Mesodermal cell (in vitro differentiated cells): ENCODE data around the gene MROH7. TPM values are rescaled to one million over a fixed set of nuclear protein-coding genes. Genes with fewer than 3 reads are reported as not detected.

ENCODE experiments used
- H3K27ac ChIP-seq: 2 replicates; pipeline ENCODE4 v1.7.0; 2013; ENCODE audit warnings: mild to moderate bottlenecking, low read depth, low read length, moderate library complexity; ENCODE audit not compliant: severe bottlenecking
- H3K36me3 ChIP-seq: 2 replicates; pipeline ENCODE4 v1.7.1; 2013; ENCODE audit warnings: mild to moderate bottlenecking, low read length, moderate library complexity; ENCODE audit not compliant: control insufficient read depth, insufficient read depth
- H3K4me1 ChIP-seq: one replicate; pipeline ENCODE4 v1.7.1; 2013; ENCODE audit warnings: mild to moderate bottlenecking, low read length; ENCODE audit not compliant: insufficient read depth, control insufficient read depth, poor library complexity, severe bottlenecking
- H3K4me3 ChIP-seq: 2 replicates; pipeline ENCODE4 v1.7.0; 2013; ENCODE audit warnings: low read length, control low read depth, mild to moderate bottlenecking; ENCODE audit not compliant: insufficient read depth, poor library complexity, severe bottlenecking; ENCODE audit errors: extremely low read depth
- H3K9me3 ChIP-seq: 2 replicates; pipeline ENCODE4 v1.7.1; 2013; ENCODE audit warnings: mild to moderate bottlenecking, low read length, moderate library complexity; ENCODE audit not compliant: control insufficient read depth
- WGBS, 2 experiments: methylation state at CpG; one replicate each; pipeline ENCODE4 v1.1.5; 2013; ENCODE audit warnings: missing lambda C conversion rate in 2 of 2; ENCODE audit not compliant: insufficient coverage in 2 of 2; 5-methylcytosine and 5-hydroxymethylcytosine counted together
- polyA plus RNA-seq, 2 experiments: library from polyadenylated mRNA; stranded (reverse); fragments of 50-300 nt; gene quantifications; one replicate each; pipeline ENCODE4 v1.2.3, GENCODE V29; 2013

Gene MROH7
- 0.44 TPM for polyA plus RNA-seq (2013, experiment 1 of 2)
- not detected for polyA plus RNA-seq (2013, experiment 2 of 2)

DNA sequence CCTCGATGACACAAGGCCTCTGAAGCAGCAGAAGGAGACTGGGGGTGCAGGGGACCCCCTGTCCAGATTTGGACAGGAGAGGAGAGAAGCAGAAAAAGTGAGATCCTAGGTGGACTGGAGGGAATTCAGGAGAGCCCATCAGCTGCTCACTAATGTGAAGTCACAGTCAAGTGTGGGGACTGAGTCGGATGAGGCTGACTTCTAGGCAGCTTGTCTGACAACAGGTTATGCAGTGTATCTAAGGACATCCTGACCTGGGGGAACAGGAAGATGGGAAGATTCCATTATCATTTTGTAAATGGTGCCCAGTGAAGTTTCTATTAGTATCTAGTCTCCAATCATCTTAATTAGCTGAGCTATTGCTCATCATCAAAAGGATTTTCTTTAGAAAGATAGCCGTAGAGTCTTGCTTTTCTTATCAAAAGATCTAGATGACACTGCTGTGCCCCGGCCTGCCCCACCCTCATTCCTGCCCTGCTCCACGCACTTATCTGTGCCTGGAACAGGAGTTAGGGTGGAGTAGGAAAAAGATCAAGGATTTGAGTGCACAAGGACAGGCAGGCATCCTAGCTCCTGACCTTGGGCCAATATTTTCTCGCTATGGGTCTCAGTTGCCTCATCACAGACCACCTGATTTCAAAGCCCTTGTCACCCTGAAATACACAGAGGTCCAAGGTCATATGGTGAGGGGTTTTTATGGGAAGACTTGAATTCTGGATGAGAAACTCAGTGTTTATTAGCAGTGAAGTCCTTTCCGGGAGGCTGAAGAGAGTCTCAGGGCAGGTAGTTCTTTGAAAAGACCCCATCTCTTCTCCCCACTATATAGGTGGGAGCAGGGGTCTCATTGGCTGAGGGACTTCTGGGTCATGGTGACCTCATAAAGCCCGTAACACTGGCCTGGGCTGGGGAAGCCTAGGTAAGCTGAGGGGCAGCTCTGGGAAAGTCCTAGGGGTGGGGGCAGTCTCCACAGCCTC is at the start of gene MROH7:
TSS of gene MROH7 (plus strand) at position 924 of the 974 bp plus-strand sequence. CDS start 11,141 bp downstream, outside the sequence.
- 91 to 92% methylated on average over 2 to 5 of the region's 8 CpGs for WGBS, 2 experiments

GRCh38 chr1:54593571-54594160 is 47.9 kb upstream of the MROH7 start:
- Histone ChIP-seq H3K4me3 (no peak overlapping the region), H3K36me3 (peaks cover 3% of the 10 kb centered on the region), H3K4me1 (no peaks in the 10 kb centered on the region), H3K27ac (no peak overlapping the region), H3K9me3 (no peaks in the 10 kb centered on the region)
- WGBS, 2 experiments: 76 to 90% methylated on average over 4 to 6 of the region's 10 CpGs

More for the DNA sequence above, at the start of gene MROH7:
- no peak within 1 kb of the TSS for H3K27ac ChIP-seq
- H3K9me3 ChIP-seq: peaks cover 15% of the 10 kb centered on the region
- H3K4me3 ChIP-seq: no peak within 1 kb of the TSS
- no peaks in the 10 kb centered on the region for H3K4me1 ChIP-seq
- H3K36me3 ChIP-seq: no peaks in the 10 kb centered on the region

DNA sequence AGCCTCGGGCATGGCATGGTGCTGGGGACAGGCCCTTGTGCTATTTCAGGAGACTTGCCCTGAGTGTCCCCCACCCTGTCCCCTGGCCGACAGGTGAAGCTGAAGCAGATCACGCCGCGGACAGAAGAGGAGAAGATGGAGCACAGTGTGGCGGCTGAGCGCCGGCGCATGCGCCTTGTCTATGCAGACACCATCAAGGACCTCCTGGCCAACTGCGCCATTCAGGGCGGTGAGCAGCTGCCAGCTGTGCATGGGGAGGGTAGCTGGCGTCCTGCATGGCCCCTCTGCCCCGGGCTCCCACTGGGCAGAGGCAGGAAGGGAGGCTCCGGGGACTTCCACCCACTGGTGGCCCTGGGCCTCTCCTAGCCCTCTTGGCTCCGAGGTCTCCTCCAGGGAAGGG is 47.1 kb upstream of the MROH7 start:
- WGBS, 2 experiments: 95 to 96% methylated on average over 10 to 16 of the region's 16 CpGs
- Histone ChIP-seq H3K4me3 (no peak overlapping the region), H3K27ac (no peak overlapping the region), H3K4me1 (no peaks in the 10 kb centered on the region), H3K9me3 (no peaks in the 10 kb centered on the region), H3K36me3 (peaks cover 3% of the 10 kb centered on the region)

GRCh38 chr1:54595956-54596498 is 45.6 kb upstream of the MROH7 start:
- peaks cover 3% of the 10 kb centered on the region for H3K36me3 ChIP-seq
- WGBS, 2 experiments: 96 to 100% methylated on average over 3 of the region's 3 CpGs
- H3K4me1 ChIP-seq: no peaks in the 10 kb centered on the region
- no peak overlapping the region for H3K4me3 ChIP-seq
- H3K9me3 ChIP-seq: no peaks in the 10 kb centered on the region
- H3K27ac ChIP-seq: no peak overlapping the region

DNA sequence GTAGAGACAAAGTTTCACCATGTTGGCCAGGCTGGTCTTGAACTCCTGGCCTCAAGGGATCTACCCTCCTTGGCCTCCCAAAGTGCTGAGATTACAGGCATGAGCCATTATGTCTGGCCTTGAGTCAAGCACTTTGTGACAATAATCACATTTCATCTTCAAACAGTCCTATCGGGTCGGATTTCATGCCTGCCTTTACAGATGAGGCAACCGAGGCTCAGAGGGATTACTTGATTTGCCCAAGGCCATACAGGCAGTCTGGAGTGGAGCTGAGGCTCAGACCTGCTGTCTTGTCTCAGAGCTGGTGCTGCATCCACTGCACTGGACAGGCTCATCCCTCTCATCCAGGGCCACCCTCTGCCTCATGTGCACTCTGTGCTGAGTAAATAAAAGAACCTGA is 44.8 kb upstream of the MROH7 start:
- H3K4me3 ChIP-seq: no peak overlapping the region
- H3K4me1 ChIP-seq: no peaks in the 10 kb centered on the region
- H3K36me3 ChIP-seq: peaks cover 3% of the 10 kb centered on the region
- H3K9me3 ChIP-seq: no peaks in the 10 kb centered on the region
- H3K27ac ChIP-seq: no peak overlapping the region
- WGBS, 2 experiments: 89 to 100% methylated on average over 3 of the region's 3 CpGs

DNA sequence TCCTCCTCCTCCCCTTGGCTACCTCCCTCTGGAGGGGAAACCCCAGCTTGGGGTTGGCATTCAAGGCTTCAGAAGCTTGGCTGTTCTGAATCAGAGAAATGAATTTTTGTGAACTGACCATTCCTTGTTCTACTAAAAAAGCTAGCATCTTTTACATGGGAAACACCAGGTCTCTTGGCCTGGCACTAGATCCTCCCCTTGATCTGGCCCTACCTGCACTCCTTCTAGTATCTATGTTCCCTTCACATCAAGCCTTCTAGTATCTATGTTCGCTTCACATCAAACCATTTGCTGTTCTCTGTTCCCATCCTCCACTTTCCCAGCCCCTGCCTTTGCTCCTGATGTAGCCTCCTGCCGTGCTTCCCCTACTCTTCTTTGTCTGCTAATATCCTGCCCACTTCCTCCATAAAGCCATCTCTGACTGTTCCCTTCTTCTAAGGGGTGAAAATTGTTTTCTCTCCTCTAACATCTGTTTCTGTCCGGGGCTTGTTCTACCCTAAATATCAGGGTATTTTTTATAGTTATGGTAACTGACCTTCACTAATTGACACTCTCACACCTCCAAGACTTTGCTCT is 44.0 kb upstream of the MROH7 start:
- 42 to 70% methylated on average over 2 of the region's 3 CpGs for WGBS, 2 experiments
- H3K4me1 ChIP-seq: no peaks in the 10 kb centered on the region
- peaks cover 3% of the 10 kb centered on the region for H3K36me3 ChIP-seq
- no peaks in the 10 kb centered on the region for H3K9me3 ChIP-seq
- no peak overlapping the region for H3K27ac ChIP-seq
- H3K4me3 ChIP-seq: no peak overlapping the region

DNA sequence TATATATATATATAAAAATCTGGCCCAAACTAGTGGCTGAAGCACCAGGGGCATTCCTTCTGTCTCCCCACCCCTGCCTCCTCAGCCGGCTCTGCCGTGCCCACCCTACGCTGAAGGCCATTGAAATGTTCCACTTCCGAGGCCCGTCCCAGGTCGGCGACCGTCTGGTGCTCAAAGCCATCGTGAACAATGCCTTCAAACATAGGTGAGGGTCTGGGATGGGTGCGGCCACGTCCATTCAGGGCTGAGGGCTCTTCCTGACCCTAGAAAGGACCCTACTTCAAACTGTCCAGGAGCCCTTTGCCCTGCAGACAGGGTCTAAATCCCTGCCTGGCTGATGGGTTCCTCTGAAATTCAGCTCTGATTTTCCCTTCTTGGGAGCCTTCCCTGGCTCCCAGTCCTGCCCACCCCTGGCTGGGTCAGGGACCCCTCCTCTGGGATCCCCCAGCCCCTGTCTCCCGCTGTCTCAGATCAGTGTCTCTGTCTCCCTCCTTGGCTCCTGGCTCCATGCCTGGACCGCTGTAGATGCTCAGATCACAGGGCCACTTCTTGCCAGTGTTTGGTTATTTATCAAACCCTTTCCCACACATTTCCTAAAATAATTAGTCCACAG is 42.3 kb upstream of the MROH7 start:
- Histone ChIP-seq H3K27ac (no peak overlapping the region), H3K4me3 (no peak overlapping the region), H3K4me1 (no peaks in the 10 kb centered on the region), H3K36me3 (peaks cover 3% of the 10 kb centered on the region), H3K9me3 (no peaks in the 10 kb centered on the region)
- WGBS, 2 experiments: 92 to 93% methylated on average over 10 to 13 of the region's 13 CpGs

GRCh38 chr1:54600947-54601721 is 40.5 kb upstream of the MROH7 start:
- Histone ChIP-seq H3K27ac (no peak overlapping the region), H3K9me3 (no peaks in the 10 kb centered on the region), H3K4me3 (no peak overlapping the region), H3K4me1 (no peaks in the 10 kb centered on the region), H3K36me3 (peaks cover 3% of the 10 kb centered on the region)
- 85 to 95% methylated on average over 9 to 13 of the region's 21 CpGs for WGBS, 2 experiments

GRCh38 chr1:54601730-54602129 is 39.9 kb upstream of the MROH7 start:
- WGBS, 2 experiments: 94 to 95% methylated on average over 9 of the region's 10 CpGs
- peaks cover 3% of the 10 kb centered on the region for H3K36me3 ChIP-seq
- no peaks in the 10 kb centered on the region for H3K4me1 ChIP-seq
- H3K4me3 ChIP-seq: no peak overlapping the region
- H3K9me3 ChIP-seq: no peaks in the 10 kb centered on the region
- H3K27ac ChIP-seq: no peak overlapping the region

DNA sequence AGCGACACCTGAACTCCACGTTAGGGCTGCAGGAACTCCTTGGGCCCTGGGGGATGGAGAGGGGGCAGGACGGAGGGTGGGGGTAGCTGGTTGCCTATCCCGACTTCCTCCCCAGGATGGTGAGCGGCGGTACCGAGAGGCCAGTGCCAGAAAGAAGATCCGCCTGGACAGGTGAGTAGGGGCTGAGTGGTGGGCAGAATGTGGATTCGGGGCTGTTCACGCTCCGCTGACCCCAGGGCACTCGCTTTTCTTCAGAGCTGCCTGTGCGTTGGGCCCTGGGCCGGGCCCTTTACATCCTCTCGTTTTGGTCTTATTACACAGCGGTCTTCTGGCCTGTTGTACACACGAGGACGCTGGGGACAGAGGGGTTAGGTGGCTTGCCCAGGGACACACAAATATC is 39.0 kb upstream of the MROH7 start:
- Histone ChIP-seq H3K36me3 (peaks cover 3% of the 10 kb centered on the region), H3K27ac (no peak overlapping the region), H3K9me3 (no peaks in the 10 kb centered on the region), H3K4me1 (no peaks in the 10 kb centered on the region), H3K4me3 (no peak overlapping the region)
- 86 to 93% methylated on average over 14 to 15 of the region's 18 CpGs for WGBS, 2 experiments
